ENCODE data around the gene RAB40B.
A peak's percentile ranks its signal among the peaks of the same experiment; 100 is the strongest.

The RAB40B gene

GRCh38 chr17:82653651-82654528 lies 44.6 kb downstream of the RAB40B start:
- CTCF ChIA-PET, result no interaction called here
- no peak overlapping the region for H3K27ac ChIP-seq (ENCODE audit: extremely low read depth, low read depth, low read length)

GRCh38 chr17:82650723-82651122 lies 47.8 kb downstream of the RAB40B start:
- peaks cover 7% of the 10 kb centered on the region for H3K4me1 ChIP-seq (ENCODE audit: control insufficient read depth, insufficient read depth, low read length)
- no peak for TF ChIP-seq ZBTB48 (tag by site-specific recombination; IDR thresholded peaks at IDR 0.05)
- TF ChIP-seq ZNF121 (tag by site-specific recombination; IDR thresholded peaks at IDR 0.05), result 0 out of 2 replicates have a peak, but pooled peaks have one; percentile 19
- no peak for TF ChIP-seq ZNF501 (tag by site-specific recombination; IDR thresholded peaks at IDR 0.05)
- 0 out of 2 replicates have a peak, but pooled peaks have one; percentile 23 for TF ChIP-seq ZNF10 (tag by site-specific recombination; IDR thresholded peaks at IDR 0.05)
- no peak for TF ChIP-seq ZNF677 (tag by site-specific recombination; IDR thresholded peaks at IDR 0.05)
- ChIA-PET POLR2A (no interaction called here), CTCF (no interaction called here)
- no peak overlapping the region for H3K4me3 ChIP-seq (ENCODE audit: low read depth, low read length)
- H3K27ac ChIP-seq (ENCODE audit: extremely low read depth, low read depth, low read length), result no peak overlapping the region
- no peaks in the 10 kb centered on the region for H3K9me3 ChIP-seq (ENCODE audit: control insufficient read depth, insufficient read depth, low read depth, low read length)
- peaks cover under 1 to 2% of the 10 kb centered on the region in 2 experiments; a peak in 2 of 3 replicates for H3K36me3 ChIP-seq (ENCODE audit: control insufficient read depth in 2 of 2, insufficient read depth in 1 of 2, low read length in 2 of 2)

More at GRCh38 chr17:82653651-82654528, 44.6 kb downstream of the RAB40B start:
- Histone ChIP-seq H3K4me1 (ENCODE audit: control insufficient read depth, insufficient read depth, low read length) (peaks cover 2% of the 10 kb centered on the region; the same call in 1 of the 2 replicates), H3K36me3 (ENCODE audit: control insufficient read depth in 2 of 2, insufficient read depth in 1 of 2, low read length in 2 of 2) (peaks cover 7 to 18% of the 10 kb centered on the region in 2 experiments), H3K9me3 (ENCODE audit: control insufficient read depth, insufficient read depth, low read depth, low read length) (no peaks in the 10 kb centered on the region), H3K4me3 (ENCODE audit: low read depth, low read length) (no peak overlapping the region)
- POLR2A ChIA-PET, result interaction anchor here (0.6 to 0.7 kb wide), 2 partner anchors 46 to 1139 kb away, joined by 3 read pairs; no protein-coding TSS in a partner anchor
- no peak for TF ChIP-seq TRIM28 (IDR thresholded peaks at IDR 0.05; ENCODE audit: borderline replicate concordance, low read length)
- no peak for TF ChIP-seq ELK4 (IDR thresholded peaks at IDR 0.05; ENCODE audit: borderline replicate concordance, low read depth, low read length)
- TF ChIP-seq ZNF571 (tag by site-specific recombination; IDR thresholded peaks at IDR 0.05), result no peak
- TF ChIP-seq REST (tag by site-specific recombination; IDR thresholded peaks at IDR 0.05), result no peak
- TF ChIP-seq ATF2 (tag by site-specific recombination; IDR thresholded peaks at IDR 0.05; ENCODE audit: low read depth), result no peak
- TF ChIP-seq ZNF555 (tag by site-specific recombination; conservative IDR thresholded peaks at IDR 0.05), result no peak

- Histone ChIP-seq H3K27ac (ENCODE audit: extremely low read depth, low read depth, low read length) (peak overlapping the region; percentile 66; the same call in 1 of the 2 replicates), H3K36me3 (ENCODE audit: control insufficient read depth in 2 of 2, insufficient read depth in 1 of 2, low read length in 2 of 2) (peaks cover 0 to 10% of the 10 kb centered on the region in 2 experiments; a peak in 2 of 3 replicates), H3K9me3 (ENCODE audit: control insufficient read depth, insufficient read depth, low read depth, low read length) (no peaks in the 10 kb centered on the region), H3K4me1 (ENCODE audit: control insufficient read depth, insufficient read depth, low read length) (peaks cover 7% of the 10 kb centered on the region), H3K4me3 (ENCODE audit: low read depth, low read length) (no peak overlapping the region)
- TF ChIP-seq ZNF155 (tag by site-specific recombination; IDR thresholded peaks at IDR 0.05) (no peak), ZNF433 (tag by site-specific recombination; IDR thresholded peaks at IDR 0.05; ENCODE audit: low read depth) (no peak), ZNF23 (tag by site-specific recombination; IDR thresholded peaks at IDR 0.05; ENCODE audit: borderline replicate concordance) (no peak), ZNF169 (tag by site-specific recombination; IDR thresholded peaks at IDR 0.05) (no peak), ZNF600 (tag by site-specific recombination; IDR thresholded peaks at IDR 0.05) (no peak), ZNF449 (tag by site-specific recombination; IDR thresholded peaks at IDR 0.05) (no peak)
- ChIA-PET CTCF (no interaction called here), POLR2A (no interaction called here)
These were observed 48.8 kb downstream of the RAB40B start for GRCh38 chr17:82649501-82650261.
